CMK (cell line): ENCODE results near the gene STK24.

Experiments used
- DNase-seq: peaks from one replicate; pipeline ENCODE4 v3.0.0-alpha.2; 2010; ENCODE audit warnings: low read depth

Gene STK24

GRCh38 chr13:98406971-98407370 lies 169.9 kb downstream of the STK24 start:
- no peak for DNase-seq

GRCh38 chr13:98406427-98406826 lies 170.5 kb downstream of the STK24 start:
- no peak for DNase-seq

- no peak for DNase-seq
Observed at GRCh38 chr13:98405690-98406344, 171.1 kb downstream of the STK24 start.

- DNase-seq = no peak
Observed at GRCh38 chr13:98405107-98405571, 171.8 kb downstream of the STK24 start.

- no peak for DNase-seq
Observed at GRCh38 chr13:98403076-98403475, 173.8 kb downstream of the STK24 start.

GRCh38 chr13:98401934-98402333 lies 175.0 kb downstream of the STK24 start:
- DNase-seq = no peak

- no peak for DNase-seq
Observed at GRCh38 chr13:98399756-98400155, 177.2 kb downstream of the STK24 start.

- no peak for DNase-seq
Observed at GRCh38 chr13:98398581-98398980, 178.3 kb downstream of the STK24 start.

GRCh38 chr13:98397861-98398260 lies 179.0 kb downstream of the STK24 start:
- no peak for DNase-seq

- DNase-seq = no peak
Observed at GRCh38 chr13:98397221-98397620, 179.7 kb downstream of the STK24 start.

GRCh38 chr13:98396071-98396710 lies 180.7 kb downstream of the STK24 start:
- no peak for DNase-seq
